Natural killer cell (primary cell): Measurements from ENCODE around the gene CYP3A7. TPM values are rescaled to one million over a fixed set of nuclear protein-coding genes. Genes with fewer than 3 reads are reported as not detected.
"Not testable (repeated sequence)": the region's sequence is repeated elsewhere in the genome, so short reads cannot be mapped to it uniquely, and the experiment has no call there.

Experiments
- ATAC-seq, 3 donors: fragments of 150-1000 bp in 2 of 3; fragments of 200-7000 bp in 1 of 3; cut with Tn5 transposase; 1 replicate in 1 of 3; 2 replicates in 2 of 3; pipeline ENCODE4 v1.10.0; 2021; ENCODE audit warnings: mild to moderate bottlenecking in 2 of 3, moderate library complexity in 2 of 3
- DNase-seq, 2 donors: peaks; one replicate each; pipeline versions ENCODE4 v3.0.0 to v3.0.0-alpha.2; 2013 to 2021; ENCODE audit warnings: mixed read lengths in 1 of 2
- H3K27ac ChIP-seq: one replicate; pipeline ENCODE4 v1.5.1; 2013; ENCODE audit warnings: mild to moderate bottlenecking, low read length
- H3K27me3 ChIP-seq: one replicate; pipeline ENCODE4 v1.6.1; 2013; ENCODE audit warnings: low read length; ENCODE audit not compliant: control insufficient read depth, insufficient read depth
- H3K36me3 ChIP-seq: one replicate; pipeline ENCODE4 v1.6.1; 2013; ENCODE audit warnings: low read length; ENCODE audit not compliant: control insufficient read depth, insufficient read depth
- H3K4me1 ChIP-seq: one replicate; pipeline ENCODE4 v1.6.1; 2013; ENCODE audit warnings: low read length; ENCODE audit not compliant: control insufficient read depth, insufficient read depth
- H3K4me3 ChIP-seq: one replicate; pipeline ENCODE4 v1.5.1; 2013; ENCODE audit warnings: low read length
- H3K9me3 ChIP-seq: one replicate; pipeline ENCODE4 v1.6.1; 2013; ENCODE audit warnings: low read length; ENCODE audit not compliant: control insufficient read depth, insufficient read depth
- H3K27ac Mint-ChIP-seq, 2 donors: one replicate each; pipeline ENCODE4 v1.8.0; 2022; ENCODE audit warnings: mild to moderate bottlenecking in 2 of 2, mixed read lengths in 2 of 2, moderate library complexity in 1 of 2
- H3K27me3 Mint-ChIP-seq, 2 donors: one replicate each; pipeline ENCODE4 v1.8.0; 2022; ENCODE audit warnings: low read depth in 2 of 2, mixed read lengths in 2 of 2
- H3K36me3 Mint-ChIP-seq: one replicate; pipeline ENCODE4 v1.8.0; 2022; ENCODE audit warnings: mixed read lengths
- H3K4me1 Mint-ChIP-seq, 2 donors: one replicate each; pipeline ENCODE4 v1.8.0; 2022; ENCODE audit warnings: mixed read lengths in 2 of 2
- H3K4me3 Mint-ChIP-seq: one replicate; pipeline ENCODE4 v1.8.0; 2022; ENCODE audit warnings: mild to moderate bottlenecking, moderate library complexity, mixed read lengths
- H3K9me3 Mint-ChIP-seq, 2 donors: one replicate each; pipeline ENCODE4 v1.8.0; 2022; ENCODE audit warnings: mixed read lengths in 2 of 2
- WGBS: methylation state at CpG from one replicate; pipeline ENCODE4 v1.1.7; 2013; ENCODE audit warnings: missing lambda C conversion rate; ENCODE audit not compliant: insufficient coverage; 5-methylcytosine and 5-hydroxymethylcytosine counted together
- intact Hi-C: fragments of 100-400 bp; cut with micrococcal nuclease; formaldehyde crosslinking; loops from one replicate; pipeline ENCODE4 v1.14.2; 2022
- total RNA-seq, 4 donors: library from RNA; stranded (reverse); fragments of 120-200 nt in 1 of 4; gene quantifications; one replicate each; pipeline versions ENCODE4 v1.2.3 to v1.2.4, GENCODE V29; 2013 to 2022
- TF ChIP-seq, protein P1 (sequence below): fragments of 200-600 bp; IDR thresholded peaks from one replicate; pipeline ENCODE4 v1.8.0; 2022; ENCODE audit warnings: antibody characterized with exemption

Gene CYP3A7
- total RNA-seq, 3 donors from 2014 or later (not counting 1 experiment from before 2014, with no cell fraction given) = not detected

DNA sequence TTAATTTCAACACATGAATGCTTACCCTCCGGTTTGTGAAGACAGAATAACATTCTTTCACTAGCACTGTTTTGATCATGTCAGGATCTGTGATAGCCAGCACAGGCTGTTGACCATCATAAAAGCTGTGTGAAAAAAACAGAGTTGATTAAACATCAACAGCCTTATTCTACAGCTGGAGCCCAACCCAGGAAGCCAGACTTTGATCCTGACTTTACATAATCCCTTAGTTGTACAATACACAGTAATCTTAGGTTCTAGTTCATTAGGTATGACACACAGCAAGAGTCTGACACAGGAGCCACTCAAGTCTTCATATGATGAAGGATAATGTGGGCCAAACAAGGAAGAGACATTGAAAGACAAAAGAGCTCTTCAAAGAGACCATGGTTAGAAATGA, 37.6 kb upstream of the CYP3A7 start:
- no peaks in the 10 kb centered on the region for H3K9me3 Mint-ChIP-seq
- TF ChIP-seq, protein P1, sequence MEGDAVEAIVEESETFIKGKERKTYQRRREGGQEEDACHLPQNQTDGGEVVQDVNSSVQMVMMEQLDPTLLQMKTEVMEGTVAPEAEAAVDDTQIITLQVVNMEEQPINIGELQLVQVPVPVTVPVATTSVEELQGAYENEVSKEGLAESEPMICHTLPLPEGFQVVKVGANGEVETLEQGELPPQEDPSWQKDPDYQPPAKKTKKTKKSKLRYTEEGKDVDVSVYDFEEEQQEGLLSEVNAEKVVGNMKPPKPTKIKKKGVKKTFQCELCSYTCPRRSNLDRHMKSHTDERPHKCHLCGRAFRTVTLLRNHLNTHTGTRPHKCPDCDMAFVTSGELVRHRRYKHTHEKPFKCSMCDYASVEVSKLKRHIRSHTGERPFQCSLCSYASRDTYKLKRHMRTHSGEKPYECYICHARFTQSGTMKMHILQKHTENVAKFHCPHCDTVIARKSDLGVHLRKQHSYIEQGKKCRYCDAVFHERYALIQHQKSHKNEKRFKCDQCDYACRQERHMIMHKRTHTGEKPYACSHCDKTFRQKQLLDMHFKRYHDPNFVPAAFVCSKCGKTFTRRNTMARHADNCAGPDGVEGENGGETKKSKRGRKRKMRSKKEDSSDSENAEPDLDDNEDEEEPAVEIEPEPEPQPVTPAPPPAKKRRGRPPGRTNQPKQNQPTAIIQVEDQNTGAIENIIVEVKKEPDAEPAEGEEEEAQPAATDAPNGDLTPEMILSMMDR = no peak
- no peak overlapping the region for H3K4me3 ChIP-seq
- 50% methylated on average over 1 of the region's 1 CpG for WGBS
- H3K27ac ChIP-seq = no peak overlapping the region
- H3K36me3 Mint-ChIP-seq = no peaks in the 10 kb centered on the region
- intact Hi-C loops = no loop called here
- peaks cover 31 to 46% of the 10 kb centered on the region in 2 donors for H3K27me3 Mint-ChIP-seq
- no peak overlapping the region for H3K4me3 Mint-ChIP-seq
- peaks cover 7% of the 10 kb centered on the region for H3K27me3 ChIP-seq
- peaks cover 12 to 19% of the 10 kb centered on the region in 2 donors for H3K4me1 Mint-ChIP-seq
- H3K9me3 ChIP-seq = no peaks in the 10 kb centered on the region
- H3K4me1 ChIP-seq = peaks cover 7% of the 10 kb centered on the region
- ATAC-seq (no peak), DNase-seq (no peak)
- no peaks in the 10 kb centered on the region for H3K36me3 ChIP-seq
- H3K27ac Mint-ChIP-seq = no peak overlapping the region

- H3K9me3 ChIP-seq, H3K4me3 Mint-ChIP-seq, H3K36me3 Mint-ChIP-seq, DNase-seq, H3K4me1 ChIP-seq, H3K4me3 ChIP-seq, H3K27ac ChIP-seq, H3K27ac Mint-ChIP-seq, H3K9me3 Mint-ChIP-seq, H3K27me3 ChIP-seq, ATAC-seq, H3K36me3 ChIP-seq, intact Hi-C loops: not testable (repeated sequence)
- Mint-ChIP-seq H3K27me3 (peaks cover 12 to 31% of the 10 kb centered on the region in 2 donors), H3K4me1 (peaks cover 18 to 23% of the 10 kb centered on the region in 2 donors)
- 93% methylated on average over 2 of the region's 3 CpGs for WGBS
Measured at GRCh38 chr7:99769494-99769893, 34.5 kb upstream of the CYP3A7 start.

DNA sequence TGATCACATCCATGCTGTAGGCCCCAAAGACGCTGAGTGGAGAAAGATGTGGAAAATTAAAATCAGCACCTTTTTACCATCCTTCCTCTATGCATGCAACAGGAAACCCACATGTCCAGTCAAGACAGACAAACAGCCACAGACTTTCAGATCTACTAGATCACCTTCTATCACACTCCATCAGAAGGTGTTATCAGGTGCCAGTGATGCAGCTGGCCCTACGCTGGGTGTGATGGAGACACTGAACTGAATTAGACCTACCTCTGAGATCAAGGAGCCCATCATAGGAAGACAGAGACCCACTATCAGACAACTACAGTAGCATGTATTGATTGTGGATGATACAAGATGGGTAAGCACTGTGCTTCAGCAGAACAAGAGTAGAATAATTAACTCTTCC, 33.5 kb upstream of the CYP3A7 start:
- H3K4me3 Mint-ChIP-seq = no peak overlapping the region
- ATAC-seq = peak; percentile 40 to 75 (median 53)
- intact Hi-C loops = no loop called here
- peak overlapping the region; percentile 19 to 31 for H3K27ac Mint-ChIP-seq
- Histone ChIP-seq H3K4me3 (no peak overlapping the region), H3K27me3 (peaks cover 7% of the 10 kb centered on the region), H3K9me3 (no peaks in the 10 kb centered on the region), H3K4me1 (peaks cover 9% of the 10 kb centered on the region), H3K27ac (no peak overlapping the region), H3K36me3 (no peaks in the 10 kb centered on the region)
- WGBS = 14% methylated on average over 1 of the region's 2 CpGs
- peaks cover 9 to 22% of the 10 kb centered on the region in 2 donors for H3K27me3 Mint-ChIP-seq
- no peaks in the 10 kb centered on the region for H3K36me3 Mint-ChIP-seq
- TF ChIP-seq, protein P1 = no peak
- H3K9me3 Mint-ChIP-seq = no peaks in the 10 kb centered on the region
- H3K4me1 Mint-ChIP-seq = peaks cover 18 to 23% of the 10 kb centered on the region in 2 donors
- DNase-seq = no peak

- peaks cover 7% of the 10 kb centered on the region for H3K27me3 ChIP-seq
- intact Hi-C loops = no loop called here
- peak overlapping the region; percentile 19 to 31 for H3K27ac Mint-ChIP-seq
- H3K27me3 Mint-ChIP-seq = peaks cover 9 to 16% of the 10 kb centered on the region in 2 donors
- H3K27ac ChIP-seq = no peak overlapping the region
- no peaks in the 10 kb centered on the region for H3K9me3 Mint-ChIP-seq
- no peaks in the 10 kb centered on the region for H3K36me3 ChIP-seq
- no peaks in the 10 kb centered on the region for H3K36me3 Mint-ChIP-seq
- WGBS = 0% methylated on average over 1 of the region's 1 CpG
- H3K4me1 Mint-ChIP-seq = peaks cover 18 to 23% of the 10 kb centered on the region in 2 donors
- H3K9me3 ChIP-seq = no peaks in the 10 kb centered on the region
- H3K4me3 ChIP-seq = no peak overlapping the region
- ATAC-seq = no peak
- H3K4me3 Mint-ChIP-seq = peak overlapping the region; percentile 29
- no peak for DNase-seq
- TF ChIP-seq, protein P1 = no peak
- peaks cover 9% of the 10 kb centered on the region for H3K4me1 ChIP-seq
Measured at GRCh38 chr7:99767662-99768061, 32.7 kb upstream of the CYP3A7 start.
